Measurements from ENCODE around the gene NUTM2D. TPM values are rescaled to one million over a fixed set of nuclear protein-coding genes. Genes with fewer than 3 reads are reported as not detected.
"Not testable (repeated sequence)": the region's sequence is repeated elsewhere in the genome, so short reads cannot be mapped to it uniquely, and the experiment has no call there.

Gene NUTM2D
- total and polyA plus RNA-seq, 4 donors = 0.21 to 2.8 (median 1.6) TPM

DNA sequence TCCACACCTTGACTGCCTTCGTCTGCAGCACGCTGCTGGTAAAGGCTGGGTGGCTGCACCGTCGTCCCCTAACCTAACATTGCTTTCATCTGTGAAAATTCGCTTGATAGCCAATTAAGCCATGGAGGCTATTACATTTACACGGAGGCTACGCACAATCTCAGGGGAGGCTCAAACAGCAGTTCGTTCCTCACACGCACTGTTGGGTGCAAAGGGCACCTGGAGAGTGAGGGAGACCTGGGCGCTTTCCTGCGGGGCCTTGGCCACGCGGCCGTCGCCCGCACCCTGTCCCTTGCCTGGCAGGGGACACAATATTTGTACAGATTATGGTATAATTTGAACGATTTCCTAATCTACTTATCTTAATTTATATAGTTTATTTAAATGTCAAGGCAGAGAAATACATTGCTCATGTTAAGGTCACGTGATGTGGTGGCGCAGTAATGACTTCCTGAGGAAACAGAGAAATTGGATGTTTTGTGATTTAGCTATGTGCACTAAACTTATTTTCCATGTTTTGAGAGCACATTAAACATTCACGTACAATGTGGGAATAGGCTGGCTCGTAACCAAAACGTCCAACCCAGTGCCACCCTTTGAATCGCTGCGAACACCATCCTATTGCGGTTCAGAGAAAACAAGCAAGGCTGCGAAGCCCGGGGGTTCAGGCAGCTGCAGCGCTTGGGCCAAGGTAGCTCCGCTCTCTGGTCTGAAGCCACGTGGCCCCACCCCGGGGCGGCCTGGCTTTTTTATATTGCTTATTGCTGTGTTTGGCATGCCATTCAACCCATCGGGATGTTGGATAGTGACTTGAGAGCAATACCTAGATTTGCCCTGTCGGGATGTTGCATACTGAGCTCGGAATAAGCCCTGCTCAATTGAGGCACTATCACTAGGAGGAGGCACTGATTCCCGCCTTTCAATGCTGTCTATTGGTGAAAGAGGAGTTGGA lies 50.2 kb downstream of the NUTM2D start:
- H3K27me3 ChIP-seq (ENCODE audit: control insufficient read depth in 4 of 4, insufficient read depth in 4 of 4, low read length in 3 of 4); H3K9ac ChIP-seq (ENCODE audit: low read depth in 1 of 2, low read length in 2 of 2); DNase-seq (ENCODE audit: low spot score); H3K9me3 ChIP-seq (ENCODE audit: control insufficient read depth in 4 of 4, low read length in 3 of 4); H3K27ac ChIP-seq (ENCODE audit: low read depth in 1 of 2, low read length in 2 of 2); H3K36me3 ChIP-seq (ENCODE audit: control insufficient read depth in 4 of 4, insufficient read depth in 3 of 4, low read depth in 1 of 4, low read length in 3 of 4); H3K4me1 ChIP-seq (ENCODE audit: control insufficient read depth in 4 of 4, insufficient read depth in 4 of 4, low read length in 3 of 4): not testable (repeated sequence)
- TF ChIP-seq, protein P1, sequence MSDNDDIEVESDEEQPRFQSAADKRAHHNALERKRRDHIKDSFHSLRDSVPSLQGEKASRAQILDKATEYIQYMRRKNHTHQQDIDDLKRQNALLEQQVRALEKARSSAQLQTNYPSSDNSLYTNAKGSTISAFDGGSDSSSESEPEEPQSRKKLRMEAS (IDR thresholded peaks at IDR 0.05) = peak; percentile 29
- TF ChIP-seq YY1 (IDR thresholded peaks at IDR 0.05) (peak; percentile 46), HNF4A (conservative IDR thresholded peaks at IDR 0.05) (peak; percentile 47 to 54), SP1 (IDR thresholded peaks at IDR 0.05) (peak; percentile 7)
- peak overlapping the region in 2 of 3 donors; percentile 17 to 20 for H3K4me3 ChIP-seq (ENCODE audit: low read depth in 1 of 3, low read length in 3 of 3)
- WGBS = 27% methylated on average over 36 of the region's 36 CpGs

DNA sequence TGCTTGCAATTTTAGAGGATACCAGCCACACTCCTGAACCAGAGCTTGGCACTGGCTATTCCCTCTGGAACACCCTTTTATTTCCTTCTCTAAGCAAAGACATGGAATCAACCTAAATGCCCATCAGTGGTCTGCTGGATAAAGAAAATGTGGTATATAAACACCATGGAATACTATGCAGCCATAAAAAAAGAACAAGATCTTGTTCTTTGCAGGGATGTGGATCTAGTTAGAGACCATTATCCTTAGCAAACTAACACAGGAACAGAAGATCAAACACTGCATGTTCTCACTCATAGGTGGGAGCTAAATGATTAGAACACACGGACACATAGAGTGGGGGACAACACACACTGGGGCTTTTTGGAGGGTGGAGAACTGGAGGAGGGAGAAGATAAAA lies 56.4 kb downstream of the NUTM2D start:
- not testable (repeated sequence) for H3K27ac ChIP-seq (ENCODE audit: low read depth in 1 of 2, low read length in 2 of 2); H3K4me3 ChIP-seq (ENCODE audit: low read depth in 1 of 3, low read length in 3 of 3)

More for the DNA sequence above, 56.4 kb downstream of the NUTM2D start:
- not testable (repeated sequence) for H3K27me3 ChIP-seq (ENCODE audit: control insufficient read depth in 4 of 4, insufficient read depth in 4 of 4, low read length in 3 of 4); H3K9ac ChIP-seq (ENCODE audit: low read depth in 1 of 2, low read length in 2 of 2); H3K36me3 ChIP-seq (ENCODE audit: control insufficient read depth in 4 of 4, insufficient read depth in 3 of 4, low read depth in 1 of 4, low read length in 3 of 4); H3K4me1 ChIP-seq (ENCODE audit: control insufficient read depth in 4 of 4, insufficient read depth in 4 of 4, low read length in 3 of 4); DNase-seq (ENCODE audit: low spot score); H3K9me3 ChIP-seq (ENCODE audit: control insufficient read depth in 4 of 4, low read length in 3 of 4)
- WGBS = 97% methylated on average over 1 of the region's 1 CpG

Small RNA genes lying within 50 kb of the gene (small RNA-seq; reads per million reads assigned to genes)
- not detected for gene AL355334.1

Other genes starting within 250 kb of the NUTM2D start
- 1 to 10 TPM in 1 of 2 donors, under 1 TPM in 1; 0.59 to 1.9 TPM for gene NUTM2A, start 132.3 kb upstream of the NUTM2D start, total RNA-seq
- under 1 TPM in 1 of 2 donors, not detected in 1; 0.57 TPM for gene NUTM2A, start 132.3 kb upstream of the NUTM2D start, polyA plus RNA-seq
- gene MINPP1, start 147.1 kb downstream of the NUTM2D start, total RNA-seq = 100 to 1,000 TPM in 1 of 2 donors, 10 to 100 TPM in 1; 29.5 to 111 TPM
- 10 to 100 TPM; 19.1 to 19.8 TPM for gene MINPP1, start 147.1 kb downstream of the NUTM2D start, polyA plus RNA-seq